H1 (cell line): Measurements from ENCODE around the gene CTIF.

Experiments
- EP300 ChIP-seq, 2 experiments: IDR thresholded peaks; 1 replicate in 1 of 2; 2 replicates in 1 of 2; pipeline ENCODE4 v1.6.1; 2011 to 2012; ENCODE audit warnings: low read depth in 2 of 2, low read length in 2 of 2, mild to moderate bottlenecking in 2 of 2, borderline replicate concordance in 1 of 2, inconsistent platforms in 1 of 2, moderate library complexity in 1 of 2
- RFX5 ChIP-seq: IDR thresholded peaks from 2 replicates; pipeline ENCODE4 v1.6.1; 2011; ENCODE audit warnings: low read depth, low read length, improper control_type of control experiment, borderline replicate concordance
- SIN3A ChIP-seq, 2 experiments: IDR thresholded peaks in 1 of 2; conservative IDR thresholded peaks in 1 of 2; 2 replicates each; pipeline ENCODE4 v1.6.1; 2011 to 2012; ENCODE audit warnings: low read length in 2 of 2, improper control_type of control experiment in 1 of 2, low read depth in 1 of 2, mild to moderate bottlenecking in 1 of 2
- SIRT6 ChIP-seq: IDR thresholded peaks from one replicate; pipeline ENCODE4 v1.7.1; 2012; ENCODE audit warnings: low read length, inconsistent platforms
- YY1 ChIP-seq: IDR thresholded peaks from 2 replicates; pipeline ENCODE4 v1.6.1; 2011; ENCODE audit warnings: low read depth, mild to moderate bottlenecking, low read length
- TF ChIP-seq, protein P1 (sequence below), 3 experiments: IDR thresholded peaks; 1 replicate in 2 of 3; 2 replicates in 1 of 3; pipeline versions ENCODE4 v1.5.1 to v1.6.1; 2011; ENCODE audit warnings: low read length in 3 of 3, mild to moderate bottlenecking in 3 of 3, inconsistent platforms in 2 of 3, low read depth in 1 of 3, moderate library complexity in 1 of 3; ENCODE audit not compliant: insufficient read depth in 1 of 3; ENCODE audit errors: control extremely low read depth in 1 of 3

DNA sequence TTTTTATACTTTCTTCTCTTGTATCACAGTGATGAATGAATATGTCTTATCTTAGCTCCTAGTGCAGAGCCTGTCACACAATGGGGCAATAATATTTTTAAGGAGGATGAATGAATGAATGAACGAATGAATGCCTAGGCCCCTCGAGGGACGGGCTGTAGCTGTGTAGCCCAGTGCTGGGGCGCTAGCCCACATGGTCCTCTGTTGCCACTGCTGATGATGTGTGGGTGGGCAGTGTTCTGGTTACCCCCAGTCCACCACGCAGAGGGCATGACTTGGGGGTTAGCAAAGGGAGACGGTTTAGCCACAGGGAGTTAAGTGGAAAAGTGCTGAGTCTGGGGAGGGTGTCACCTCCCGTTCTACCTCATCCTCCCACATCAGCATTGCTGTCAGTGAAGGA, 277.7 kb downstream of the CTIF start:
- TF ChIP-seq RFX5 (no peak), YY1 (no peak), SIN3A (conservative IDR thresholded peaks at IDR 0.05 in 1 of 2, IDR thresholded peaks at IDR 0.05 in 1 of 2; ENCODE audit: low read depth in 1 of 2, low read length in 2 of 2) (no peak), SIRT6 (no peak), EP300 (IDR thresholded peaks at IDR 0.05; ENCODE audit: borderline replicate concordance in 1 of 2, low read depth in 2 of 2, low read length in 2 of 2) (no peak)
- TF ChIP-seq, protein P1, sequence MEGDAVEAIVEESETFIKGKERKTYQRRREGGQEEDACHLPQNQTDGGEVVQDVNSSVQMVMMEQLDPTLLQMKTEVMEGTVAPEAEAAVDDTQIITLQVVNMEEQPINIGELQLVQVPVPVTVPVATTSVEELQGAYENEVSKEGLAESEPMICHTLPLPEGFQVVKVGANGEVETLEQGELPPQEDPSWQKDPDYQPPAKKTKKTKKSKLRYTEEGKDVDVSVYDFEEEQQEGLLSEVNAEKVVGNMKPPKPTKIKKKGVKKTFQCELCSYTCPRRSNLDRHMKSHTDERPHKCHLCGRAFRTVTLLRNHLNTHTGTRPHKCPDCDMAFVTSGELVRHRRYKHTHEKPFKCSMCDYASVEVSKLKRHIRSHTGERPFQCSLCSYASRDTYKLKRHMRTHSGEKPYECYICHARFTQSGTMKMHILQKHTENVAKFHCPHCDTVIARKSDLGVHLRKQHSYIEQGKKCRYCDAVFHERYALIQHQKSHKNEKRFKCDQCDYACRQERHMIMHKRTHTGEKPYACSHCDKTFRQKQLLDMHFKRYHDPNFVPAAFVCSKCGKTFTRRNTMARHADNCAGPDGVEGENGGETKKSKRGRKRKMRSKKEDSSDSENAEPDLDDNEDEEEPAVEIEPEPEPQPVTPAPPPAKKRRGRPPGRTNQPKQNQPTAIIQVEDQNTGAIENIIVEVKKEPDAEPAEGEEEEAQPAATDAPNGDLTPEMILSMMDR (IDR thresholded peaks at IDR 0.05; ENCODE audit: control extremely low read depth in 1 of 3, insufficient read depth in 1 of 3, low read depth in 1 of 3, low read length in 3 of 3): no peak
